Measurements from ENCODE around the gene ZNF799. TPM values are rescaled to one million over a fixed set of nuclear protein-coding genes. Genes with fewer than 3 reads are reported as not detected.
"Not testable (repeated sequence)": the region's sequence is repeated elsewhere in the genome, so short reads cannot be mapped to it uniquely, and the experiment has no call there.

The ZNF799 gene
- total and polyA plus RNA-seq, 2 donors (not counting 1 experiment from before 2014, with no cell fraction given), result 1.6 to 3.1 TPM

- Histone ChIP-seq H4K20me1 (ENCODE audit: control insufficient read depth, extremely low read depth, insufficient read depth, low read length) (no peaks in the 10 kb centered on the region), H3K79me2 (ENCODE audit: control insufficient read depth, insufficient read depth, low read length) (no peaks in the 10 kb centered on the region), H3K27ac (ENCODE audit: insufficient read depth, low read length) (peak within 1 kb of the TSS; percentile 61), H3K27me3 (ENCODE audit: control insufficient read depth, insufficient read depth, low read length) (no peaks in the 10 kb centered on the region), H3K4me2 (ENCODE audit: extremely low read depth, insufficient read depth, low read length) (peak within 1 kb of the TSS; percentile 88), H3K4me1 (ENCODE audit: control insufficient read depth, extremely low read depth, insufficient read depth, low read length) (no peaks in the 10 kb centered on the region), H3K9me3 (ENCODE audit: control insufficient read depth, insufficient read depth, low read depth, low read length) (no peaks in the 10 kb centered on the region), H3K9ac (ENCODE audit: insufficient read depth, low read length) (peak within 1 kb of the TSS; percentile 42), H2AFZ (ENCODE audit: low read length) (peak within 1 kb of the TSS; percentile 98), H3K4me3 (replicated peaks in 1 of 4; ENCODE audit: control extremely low read depth in 1 of 4, insufficient read depth in 1 of 4, low read depth in 3 of 4, low read length in 4 of 4) (peak within 1 kb of the TSS; percentile 77 to 83 (median 80)), H3K36me3 (ENCODE audit: control insufficient read depth, insufficient read depth, low read length) (no peaks in the 10 kb centered on the region)
- peak; percentile 96 to 97 for DNase-seq (ENCODE audit: low read depth in 2 of 2)
- TF ChIP-seq CTCF (conservative IDR thresholded peaks at IDR 0.05 in 1 of 2, IDR thresholded peaks at IDR 0.05 in 1 of 2; ENCODE audit: low read depth in 1 of 2, low read length in 2 of 2) (no peak), EZH2 (IDR thresholded peaks at IDR 0.05; ENCODE audit: low read length, missing control alignments) (no peak)
These were observed 39.7 kb upstream of the ZNF799 start, which contains the start of gene ZNF443 for GRCh38 chr19:12440541-12441316. ZNF443 (minus strand) TSS chr19:12441021; CDS start chr19:12440914, 107 bp downstream.

GRCh38 chr19:12439686-12440540, 38.8 kb upstream of the ZNF799 start:
- H4K20me1 ChIP-seq (ENCODE audit: control insufficient read depth, extremely low read depth, insufficient read depth, low read length); H3K79me2 ChIP-seq (ENCODE audit: control insufficient read depth, insufficient read depth, low read length); H3K36me3 ChIP-seq (ENCODE audit: control insufficient read depth, insufficient read depth, low read length); H3K9me3 ChIP-seq (ENCODE audit: control insufficient read depth, insufficient read depth, low read depth, low read length); H3K27me3 ChIP-seq (ENCODE audit: control insufficient read depth, insufficient read depth, low read length); H3K4me1 ChIP-seq (ENCODE audit: control insufficient read depth, extremely low read depth, insufficient read depth, low read length): not testable (repeated sequence)
- peak overlapping the region; percentile 85 for H3K4me2 ChIP-seq (ENCODE audit: extremely low read depth, insufficient read depth, low read length)
- H3K4me3 ChIP-seq (replicated peaks in 1 of 4; ENCODE audit: control extremely low read depth in 1 of 4, insufficient read depth in 1 of 4, low read depth in 3 of 4, low read length in 4 of 4), result peak overlapping the region; percentile 65 to 83 (median 78)
- DNase-seq (ENCODE audit: low read depth in 2 of 2), result peak in 1 of 2 donors; percentile 37
- peak overlapping the region; percentile 40 for H3K27ac ChIP-seq (ENCODE audit: insufficient read depth, low read length)
- H3K9ac ChIP-seq (ENCODE audit: insufficient read depth, low read length), result peak overlapping the region; percentile 16
- H2AFZ ChIP-seq (ENCODE audit: low read length), result peak overlapping the region; percentile 68

- not testable (repeated sequence) for H3K9ac ChIP-seq (ENCODE audit: insufficient read depth, low read length); H2AFZ ChIP-seq (ENCODE audit: low read length); H3K27me3 ChIP-seq (ENCODE audit: control insufficient read depth, insufficient read depth, low read length); H3K27ac ChIP-seq (ENCODE audit: insufficient read depth, low read length); H3K4me2 ChIP-seq (ENCODE audit: extremely low read depth, insufficient read depth, low read length); H3K79me2 ChIP-seq (ENCODE audit: control insufficient read depth, insufficient read depth, low read length); H3K4me3 ChIP-seq (replicated peaks in 1 of 4; ENCODE audit: control extremely low read depth in 1 of 4, insufficient read depth in 1 of 4, low read depth in 3 of 4, low read length in 4 of 4); H3K9me3 ChIP-seq (ENCODE audit: control insufficient read depth, insufficient read depth, low read depth, low read length); H4K20me1 ChIP-seq (ENCODE audit: control insufficient read depth, extremely low read depth, insufficient read depth, low read length); H3K36me3 ChIP-seq (ENCODE audit: control insufficient read depth, insufficient read depth, low read length); DNase-seq (ENCODE audit: low read depth in 2 of 2); H3K4me1 ChIP-seq (ENCODE audit: control insufficient read depth, extremely low read depth, insufficient read depth, low read length)
These were observed 29.7 kb upstream of the ZNF799 start for GRCh38 chr19:12430726-12431299.

All from fibroblast of lung (primary cell).